ENCODE data around the gene TLNRD1. TPM values are rescaled to one million over a fixed set of nuclear protein-coding genes. Genes with fewer than 3 reads are reported as not detected.
"Not testable (repeated sequence)": the region's sequence is repeated elsewhere in the genome, so short reads cannot be mapped to it uniquely, and the experiment has no call there.

TLNRD1 gene
- total RNA-seq: 10 to 100 TPM; 35.9 to 38.6 TPM
- polyA plus RNA-seq: 6.3 TPM

- Mint-ChIP-seq H3K9me3 (peaks cover 0 to 2% (median 0%) of the 10 kb centered on the region in 5 donors), H3K27me3 (no peaks in the 10 kb centered on the region), H3K4me1 (peaks cover 44 to 52% (median 50%) of the 10 kb centered on the region in 3 donors), H3K4me3 (peak within 1 kb of the TSS; percentile 93 to 99 (median 98)), H3K27ac (peak within 1 kb of the TSS; percentile 92 to 99 (median 99)), H3K36me3 (peaks cover 4 to 29% (median 4%) of the 10 kb centered on the region in 3 donors)
- DNase-seq: peak; percentile 72 to 88 (median 82)
- Histone ChIP-seq H3K4me3 (ENCODE audit: low read length) (peak within 1 kb of the TSS; percentile 96), H3K4me1 (ENCODE audit: insufficient read depth, low read length) (peaks cover 46% of the 10 kb centered on the region), H3K9me3 (ENCODE audit: low read length) (no peaks in the 10 kb centered on the region), H3K36me3 (ENCODE audit: insufficient read depth, low read length) (peaks cover 11% of the 10 kb centered on the region), H3K27ac (ENCODE audit: low read depth, low read length) (peak within 1 kb of the TSS; percentile 93), H3K27me3 (ENCODE audit: insufficient read depth, low read length, poor library complexity, severe bottlenecking) (no peaks in the 10 kb centered on the region)
- ChIA-PET CTCF (interaction anchor here (0.9 to 1.9 kb wide), 5 partner anchors 12 to 108 kb away, joined by 3 to 8 read pairs (median 3); no protein-coding TSS in a partner anchor), POLR2A (interaction anchor here (1.0 to 4.0 kb wide), 3 partner anchors 10 to 322 kb away, joined by 3 to 29 read pairs (median 5); no protein-coding TSS in a partner anchor)
Measured at GRCh38 chr15:81000624-81001151, at the start of gene TLNRD1. TSS of gene TLNRD1 (plus strand) at chr15:81000923. CDS start at chr15:81002272, 1,349 bp downstream.

DNA sequence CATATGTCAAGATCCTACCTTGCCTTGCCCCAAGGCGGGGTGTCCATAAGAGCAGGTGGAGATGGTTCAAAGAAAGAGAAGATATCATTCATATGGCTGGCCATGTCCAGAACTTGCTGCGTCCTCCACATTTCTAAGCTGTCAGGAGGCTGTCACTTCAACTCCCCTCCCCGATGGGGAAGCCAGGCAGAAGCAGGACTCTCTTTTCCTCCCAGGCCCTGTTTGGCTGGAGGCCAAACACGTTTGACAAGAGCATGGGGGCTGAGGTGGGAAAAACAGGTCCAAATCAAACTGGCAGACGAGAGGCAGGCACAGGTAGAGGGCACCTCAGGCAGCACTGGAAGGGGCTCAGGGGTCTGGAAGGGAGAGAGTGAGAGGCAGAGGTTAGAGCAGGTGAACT lies 48.8 kb upstream of the TLNRD1 start:
- Histone ChIP-seq H3K27me3 (ENCODE audit: insufficient read depth, low read length, poor library complexity, severe bottlenecking) (no peaks in the 10 kb centered on the region), H3K36me3 (ENCODE audit: insufficient read depth, low read length) (peaks cover 20% of the 10 kb centered on the region), H3K4me1 (ENCODE audit: insufficient read depth, low read length) (no peaks in the 10 kb centered on the region), H3K27ac (ENCODE audit: low read depth, low read length) (no peak overlapping the region), H3K4me3 (ENCODE audit: low read length) (no peak overlapping the region), H3K9me3 (ENCODE audit: low read length) (no peaks in the 10 kb centered on the region)
- no peak overlapping the region for H3K4me3 Mint-ChIP-seq
- peaks cover 0 to 79% (median 32%) of the 10 kb centered on the region in 3 donors for H3K36me3 Mint-ChIP-seq
- POLR2A ChIA-PET: no interaction called here
- no peaks in the 10 kb centered on the region for H3K27me3 Mint-ChIP-seq
- CTCF ChIA-PET: interaction anchor here (1.6 kb wide), 1 partner anchor 16 kb away, joined by 5 read pairs; no protein-coding TSS in a partner anchor
- H3K27ac Mint-ChIP-seq: no peak overlapping the region
- DNase-seq: no peak
- H3K4me1 Mint-ChIP-seq: peaks cover 0 to 4% (median 2%) of the 10 kb centered on the region in 3 donors
- H3K9me3 Mint-ChIP-seq: no peaks in the 10 kb centered on the region

- Histone ChIP-seq H3K36me3 (ENCODE audit: insufficient read depth, low read length) (peaks cover 10% of the 10 kb centered on the region), H3K27ac (ENCODE audit: low read depth, low read length) (no peak overlapping the region), H3K9me3 (ENCODE audit: low read length) (no peaks in the 10 kb centered on the region), H3K4me3 (ENCODE audit: low read length) (no peak overlapping the region), H3K27me3 (ENCODE audit: insufficient read depth, low read length, poor library complexity, severe bottlenecking) (no peaks in the 10 kb centered on the region), H3K4me1 (ENCODE audit: insufficient read depth, low read length) (no peaks in the 10 kb centered on the region)
- Mint-ChIP-seq H3K27ac (peak overlapping the region in 2 of 8 donors; percentile 15 to 39), H3K27me3 (no peaks in the 10 kb centered on the region), H3K4me1 (peaks cover 0 to 4% (median 4%) of the 10 kb centered on the region in 3 donors), H3K4me3 (no peak overlapping the region), H3K36me3 (peaks cover 0 to 75% (median 26%) of the 10 kb centered on the region in 3 donors), H3K9me3 (no peaks in the 10 kb centered on the region)
- POLR2A ChIA-PET: no interaction called here
- DNase-seq: no peak
- CTCF ChIA-PET: interaction anchor here (1.6 kb wide), 1 partner anchor 15 kb away, joined by 5 read pairs; no protein-coding TSS in a partner anchor
Measured at GRCh38 chr15:80953001-80953952, 47.4 kb upstream of the TLNRD1 start.

DNA sequence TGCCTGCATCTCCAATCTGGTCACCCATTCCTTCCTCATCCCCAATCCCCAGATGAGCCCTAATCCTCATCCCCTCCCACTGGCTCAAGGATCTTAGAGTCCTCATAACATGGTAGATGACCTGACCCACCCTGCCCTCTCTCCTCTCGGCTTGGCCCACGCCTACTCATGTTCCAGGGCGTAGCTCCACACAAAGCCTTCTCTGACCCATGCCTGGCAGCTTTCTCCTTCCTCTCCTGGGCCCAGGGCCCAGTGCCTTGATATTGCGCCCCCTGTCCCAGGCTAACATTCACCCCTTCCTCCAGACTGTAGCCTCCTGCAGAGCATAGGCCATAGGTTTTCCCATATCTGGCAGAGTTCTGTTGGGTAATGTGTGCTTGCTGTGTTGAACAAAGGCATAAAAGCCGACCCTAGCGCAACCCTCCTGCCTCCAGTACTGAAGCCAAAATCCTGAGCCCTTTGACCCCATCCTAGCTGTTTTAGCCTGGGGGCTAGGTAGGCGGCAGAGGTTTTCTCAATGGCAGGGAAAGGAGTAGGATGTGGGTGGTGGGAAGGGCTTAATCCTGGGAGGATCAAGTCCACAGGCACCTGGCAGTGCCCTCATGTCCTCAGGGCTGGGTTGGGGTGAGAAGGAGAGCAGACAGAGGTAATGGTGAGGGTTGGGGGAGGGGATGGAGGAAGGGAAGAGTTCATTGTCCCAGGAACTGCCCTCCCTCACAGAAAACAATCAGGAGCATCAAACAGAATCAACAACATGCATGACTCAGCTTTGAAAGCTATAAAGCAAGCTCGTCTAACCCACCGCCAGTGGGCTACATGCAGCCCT lies 46.6 kb upstream of the TLNRD1 start:
- H3K4me3 ChIP-seq (ENCODE audit: low read length): no peak overlapping the region
- CTCF ChIA-PET: interaction anchor here (1.3 kb wide), 1 partner anchor 16 kb away, joined by 4 read pairs; no protein-coding TSS in a partner anchor
- no peak overlapping the region for H3K4me3 Mint-ChIP-seq

DNA sequence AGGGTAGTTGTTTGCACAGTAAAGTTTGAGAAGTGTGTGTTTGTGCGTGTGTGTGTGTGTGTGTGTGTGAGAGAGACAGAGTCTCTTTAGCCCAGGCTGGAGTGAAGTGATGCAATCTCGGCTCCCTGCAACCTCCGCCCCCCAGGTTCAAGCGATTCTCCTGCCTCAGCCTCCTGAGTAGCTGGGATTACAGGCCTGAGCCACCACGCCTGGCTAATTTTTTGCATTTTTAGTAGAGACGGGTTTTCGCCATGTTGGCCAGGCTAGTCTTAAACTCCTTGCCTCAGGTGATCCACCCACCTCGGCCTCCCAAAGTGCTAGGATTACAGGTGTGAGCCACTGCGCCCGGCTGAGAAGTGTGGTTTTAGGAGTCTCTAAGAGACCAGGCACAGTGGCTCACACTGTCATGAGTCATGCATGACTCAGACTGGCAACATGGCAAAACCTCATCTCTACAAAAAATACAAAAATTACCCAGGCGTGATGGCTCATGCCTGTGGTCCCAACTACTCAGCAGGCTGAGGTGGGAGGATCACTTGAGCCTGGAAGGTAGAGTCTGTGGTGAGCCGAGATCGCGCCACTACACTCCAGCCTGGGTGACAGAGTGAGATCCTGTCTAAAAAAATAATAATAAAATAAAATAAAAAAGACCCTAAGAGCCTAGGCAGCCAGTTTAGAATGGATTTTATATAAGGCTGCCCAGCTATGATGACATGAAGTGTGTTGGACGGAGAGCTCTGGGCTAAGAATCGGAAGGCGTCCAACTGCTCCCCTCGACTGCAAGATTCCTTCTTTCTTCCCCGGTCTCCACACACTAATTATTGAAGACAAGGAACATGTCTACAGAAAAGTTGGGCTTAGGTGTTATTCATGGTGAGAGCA lies 44.9 kb upstream of the TLNRD1 start:
- CTCF ChIA-PET: interaction anchor here (1.3 kb wide), 1 partner anchor 14 kb away, joined by 4 read pairs; no protein-coding TSS in a partner anchor
- Mint-ChIP-seq H3K36me3 (peaks cover 15 to 71% (median 31%) of the 10 kb centered on the region in 3 donors), H3K27ac (peak overlapping the region in 2 of 8 donors; percentile 18 to 43)
- H3K27ac ChIP-seq (ENCODE audit: low read depth, low read length); H3K4me3 Mint-ChIP-seq; H3K9me3 ChIP-seq (ENCODE audit: low read length); H3K4me3 ChIP-seq (ENCODE audit: low read length); POLR2A ChIA-PET; H3K27me3 ChIP-seq (ENCODE audit: insufficient read depth, low read length, poor library complexity, severe bottlenecking); H3K9me3 Mint-ChIP-seq; H3K27me3 Mint-ChIP-seq; H3K4me1 ChIP-seq (ENCODE audit: insufficient read depth, low read length); H3K36me3 ChIP-seq (ENCODE audit: insufficient read depth, low read length); H3K4me1 Mint-ChIP-seq: not testable (repeated sequence)
- DNase-seq: peak in 1 of 5 donors; percentile 49

More for the DNA sequence above, 46.6 kb upstream of the TLNRD1 start:
- H3K27me3 ChIP-seq (ENCODE audit: insufficient read depth, low read length, poor library complexity, severe bottlenecking): no peaks in the 10 kb centered on the region
- no peaks in the 10 kb centered on the region for H3K9me3 ChIP-seq (ENCODE audit: low read length)
- peaks cover 7 to 74% (median 29%) of the 10 kb centered on the region in 3 donors for H3K36me3 Mint-ChIP-seq
- no peaks in the 10 kb centered on the region for H3K9me3 Mint-ChIP-seq
- no peak overlapping the region for H3K27ac ChIP-seq (ENCODE audit: low read depth, low read length)
- peaks cover 8% of the 10 kb centered on the region for H3K36me3 ChIP-seq (ENCODE audit: insufficient read depth, low read length)
- H3K27me3 Mint-ChIP-seq: no peaks in the 10 kb centered on the region
- peaks cover 0 to 7% (median 4%) of the 10 kb centered on the region in 3 donors for H3K4me1 Mint-ChIP-seq
- H3K27ac Mint-ChIP-seq: no peak overlapping the region
- POLR2A ChIA-PET: no interaction called here
- no peak for DNase-seq
- no peaks in the 10 kb centered on the region for H3K4me1 ChIP-seq (ENCODE audit: insufficient read depth, low read length)

DNA sequence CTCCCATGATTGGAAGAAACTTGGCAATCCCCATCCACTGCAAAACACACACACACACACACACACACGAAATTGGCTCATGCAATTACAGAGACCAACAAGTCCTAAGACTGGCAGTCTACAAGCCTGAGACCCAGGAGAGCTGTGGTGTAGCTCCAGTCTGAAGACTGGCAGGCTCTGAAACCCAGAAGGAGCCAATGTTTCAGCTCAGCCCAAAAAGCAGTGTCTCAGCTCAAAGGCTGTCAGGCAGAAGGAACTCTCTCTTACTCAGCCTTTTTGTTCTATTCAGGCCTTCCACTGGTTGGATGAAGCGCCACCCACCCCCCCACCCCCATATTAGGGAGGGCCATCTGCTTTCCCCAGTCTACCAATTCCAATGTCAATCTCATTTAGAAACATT lies 43.2 kb upstream of the TLNRD1 start:
- Mint-ChIP-seq H3K36me3 (peaks cover 25 to 66% (median 32%) of the 10 kb centered on the region in 3 donors), H3K27me3 (no peaks in the 10 kb centered on the region), H3K9me3 (no peaks in the 10 kb centered on the region), H3K4me1 (peaks cover 12 to 17% (median 15%) of the 10 kb centered on the region in 3 donors), H3K27ac (no peak overlapping the region), H3K4me3 (no peak overlapping the region)
- H3K4me1 ChIP-seq (ENCODE audit: insufficient read depth, low read length): no peaks in the 10 kb centered on the region
- H3K4me3 ChIP-seq (ENCODE audit: low read length): no peak overlapping the region
- ChIA-PET POLR2A (no interaction called here), CTCF (interaction anchor here (0.9 to 1.2 kb wide), 3 partner anchors 11 to 20 kb away, joined by 3 read pairs; no protein-coding TSS in a partner anchor)
- no peaks in the 10 kb centered on the region for H3K27me3 ChIP-seq (ENCODE audit: insufficient read depth, low read length, poor library complexity, severe bottlenecking)
- no peaks in the 10 kb centered on the region for H3K36me3 ChIP-seq (ENCODE audit: insufficient read depth, low read length)
- H3K27ac ChIP-seq (ENCODE audit: low read depth, low read length): no peak overlapping the region
- DNase-seq: no peak
- H3K9me3 ChIP-seq (ENCODE audit: low read length): no peaks in the 10 kb centered on the region

GRCh38 chr15:80957976-80958375 lies 42.7 kb upstream of the TLNRD1 start:
- Histone ChIP-seq H3K27ac (ENCODE audit: low read depth, low read length) (no peak overlapping the region), H3K27me3 (ENCODE audit: insufficient read depth, low read length, poor library complexity, severe bottlenecking) (no peaks in the 10 kb centered on the region), H3K9me3 (ENCODE audit: low read length) (no peaks in the 10 kb centered on the region), H3K4me1 (ENCODE audit: insufficient read depth, low read length) (no peaks in the 10 kb centered on the region), H3K36me3 (ENCODE audit: insufficient read depth, low read length) (no peaks in the 10 kb centered on the region), H3K4me3 (ENCODE audit: low read length) (no peak overlapping the region)
- peaks cover 28 to 65% (median 29%) of the 10 kb centered on the region in 3 donors for H3K36me3 Mint-ChIP-seq
- POLR2A ChIA-PET: no interaction called here
- H3K4me3 Mint-ChIP-seq: no peak overlapping the region
- no peak for DNase-seq
- H3K27me3 Mint-ChIP-seq: no peaks in the 10 kb centered on the region
- H3K9me3 Mint-ChIP-seq: no peaks in the 10 kb centered on the region
- H3K4me1 Mint-ChIP-seq: peaks cover 16 to 21% (median 20%) of the 10 kb centered on the region in 3 donors
- CTCF ChIA-PET: interaction anchor here (0.9 to 1.2 kb wide), 3 partner anchors 11 to 19 kb away, joined by 3 read pairs; no protein-coding TSS in a partner anchor
- peak overlapping the region in 1 of 8 donors; percentile 14 for H3K27ac Mint-ChIP-seq
